Measurements from ENCODE around the gene USP3. TPM values are rescaled to one million over a fixed set of nuclear protein-coding genes. Genes with fewer than 3 reads are reported as not detected.

USP3 gene
- total and polyA plus RNA-seq, 2 donors (not counting 3 experiments of a cell fraction or from before 2014, with no cell fraction given): 18.8 to 52.4 TPM

GRCh38 chr15:63605816-63606215 is 101.4 kb downstream of the USP3 start:
- CTCF ChIA-PET: interaction anchor here (0.9 to 1.8 kb wide), 7 partner anchors 9 to 461 kb away, joined by 3 to 6 read pairs (median 3); partner anchors contain the start of gene FBXL22

DNA sequence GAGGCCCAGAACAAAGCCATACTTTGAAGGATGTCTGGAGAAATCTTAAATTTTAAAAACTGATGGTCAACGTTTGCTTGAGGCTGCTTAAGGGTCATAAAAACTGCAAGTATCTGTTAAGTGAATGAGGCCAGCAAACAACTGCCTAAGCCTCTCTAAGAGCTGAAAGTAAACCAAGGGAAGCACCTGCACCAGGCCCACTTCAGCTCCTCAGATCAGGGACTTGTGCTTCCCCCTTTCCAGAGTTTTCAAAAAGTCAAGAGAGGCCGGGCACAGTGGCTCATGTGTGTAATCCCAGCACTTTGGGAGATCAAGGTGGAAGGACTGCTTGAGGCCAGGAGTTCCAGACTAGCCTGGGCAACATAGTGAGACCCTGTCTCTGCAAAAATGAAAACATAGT is 101.9 kb downstream of the USP3 start:
- H3K4me3 ChIP-seq (replicated peaks in 1 of 3; ENCODE audit: insufficient read depth in 1 of 3, low read depth in 1 of 3, low read length in 3 of 3): no peak overlapping the region
- H3K4me1 ChIP-seq (ENCODE audit: control insufficient read depth, extremely low read depth, insufficient read depth, low read length): peaks cover 22% of the 10 kb centered on the region
- H3K4me2 ChIP-seq (ENCODE audit: insufficient read depth, low read length): no peak overlapping the region
- H4K20me1 ChIP-seq (replicated peaks; ENCODE audit: control insufficient read depth, extremely low read depth, insufficient read depth, low read length): no peaks in the 10 kb centered on the region
- intact Hi-C loops (cut with micrococcal nuclease): no loop called here
- no peaks in the 10 kb centered on the region for H3K9me3 ChIP-seq (replicated peaks; ENCODE audit: control insufficient read depth, insufficient read depth, low read length)
- no peaks in the 10 kb centered on the region for H3K27me3 ChIP-seq (ENCODE audit: control insufficient read depth in 2 of 2, insufficient read depth in 2 of 2, low read length in 2 of 2)
- no peak overlapping the region for H3K9ac ChIP-seq (replicated peaks; ENCODE audit: extremely low read depth, insufficient read depth, low read length)
- H3K9me1 ChIP-seq (replicated peaks; ENCODE audit: control insufficient read depth, extremely low read depth, insufficient read depth, low read length): no peaks in the 10 kb centered on the region
- dilution Hi-C loops (cut with MboI; ENCODE audit: extremely low pct_ligation_motif_present, low sequenced_read_pairs): no loop called here
- TF ChIP-seq MYC (IDR thresholded peaks at IDR 0.05; ENCODE audit: low read depth, low read length): no peak
- no peak for TF ChIP-seq JUN (IDR thresholded peaks at IDR 0.05; ENCODE audit: borderline replicate concordance, insufficient read depth, insufficient read length, low read depth)
- no peak for TF ChIP-seq POLR2AphosphoS5 (IDR thresholded peaks at IDR 0.05; ENCODE audit: insufficient read depth, low read depth, low read length)
- no peak for TF ChIP-seq FOS (IDR thresholded peaks at IDR 0.05; ENCODE audit: borderline replicate concordance, insufficient read depth, low read length)
- TF ChIP-seq, protein P1, sequence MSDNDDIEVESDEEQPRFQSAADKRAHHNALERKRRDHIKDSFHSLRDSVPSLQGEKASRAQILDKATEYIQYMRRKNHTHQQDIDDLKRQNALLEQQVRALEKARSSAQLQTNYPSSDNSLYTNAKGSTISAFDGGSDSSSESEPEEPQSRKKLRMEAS (IDR thresholded peaks at IDR 0.05; ENCODE audit: insufficient read depth, insufficient read length): no peak
- TF ChIP-seq, protein P2, sequence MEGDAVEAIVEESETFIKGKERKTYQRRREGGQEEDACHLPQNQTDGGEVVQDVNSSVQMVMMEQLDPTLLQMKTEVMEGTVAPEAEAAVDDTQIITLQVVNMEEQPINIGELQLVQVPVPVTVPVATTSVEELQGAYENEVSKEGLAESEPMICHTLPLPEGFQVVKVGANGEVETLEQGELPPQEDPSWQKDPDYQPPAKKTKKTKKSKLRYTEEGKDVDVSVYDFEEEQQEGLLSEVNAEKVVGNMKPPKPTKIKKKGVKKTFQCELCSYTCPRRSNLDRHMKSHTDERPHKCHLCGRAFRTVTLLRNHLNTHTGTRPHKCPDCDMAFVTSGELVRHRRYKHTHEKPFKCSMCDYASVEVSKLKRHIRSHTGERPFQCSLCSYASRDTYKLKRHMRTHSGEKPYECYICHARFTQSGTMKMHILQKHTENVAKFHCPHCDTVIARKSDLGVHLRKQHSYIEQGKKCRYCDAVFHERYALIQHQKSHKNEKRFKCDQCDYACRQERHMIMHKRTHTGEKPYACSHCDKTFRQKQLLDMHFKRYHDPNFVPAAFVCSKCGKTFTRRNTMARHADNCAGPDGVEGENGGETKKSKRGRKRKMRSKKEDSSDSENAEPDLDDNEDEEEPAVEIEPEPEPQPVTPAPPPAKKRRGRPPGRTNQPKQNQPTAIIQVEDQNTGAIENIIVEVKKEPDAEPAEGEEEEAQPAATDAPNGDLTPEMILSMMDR (IDR thresholded peaks at IDR 0.05; ENCODE audit: extremely low read depth in 1 of 2, insufficient read depth in 1 of 2, low read depth in 1 of 2, low read length in 2 of 2): no peak
- no peak for TF ChIP-seq GATA2 (IDR thresholded peaks at IDR 0.05; ENCODE audit: insufficient read depth, insufficient read length, low read depth, low read length)
- no peak for TF ChIP-seq EZH2 (IDR thresholded peaks at IDR 0.05; ENCODE audit: borderline replicate concordance, low read depth, low read length, severe bottlenecking)
- no peak for TF ChIP-seq POLR2A (IDR thresholded peaks at IDR 0.05; ENCODE audit: low read depth, low read length)
- peaks cover 5 to 17% of the 10 kb centered on the region in 2 experiments for H3K36me3 ChIP-seq (ENCODE audit: control insufficient read depth in 2 of 2, extremely low read depth in 1 of 2, insufficient read depth in 2 of 2, low read length in 2 of 2)
- POLR2A ChIA-PET: no interaction called here
- H2AFZ ChIP-seq (ENCODE audit: low read depth, low read length): no peak overlapping the region
- FAIRE-seq (peak; percentile 38), DNase-seq (ENCODE audit: low read depth, low spot score) (no peak)
- no peaks in the 10 kb centered on the region for H3K79me2 ChIP-seq (ENCODE audit: control insufficient read depth, insufficient read depth, low read length)
- no peak overlapping the region for H3K27ac ChIP-seq (ENCODE audit: insufficient read depth, low read depth, low read length)
- BruUV-seq (replicated peaks): no TSS peak
- CTCF ChIA-PET: interaction anchor here (0.9 to 1.8 kb wide), 7 partner anchors 9 to 461 kb away, joined by 3 to 6 read pairs (median 3); partner anchors contain the start of gene FBXL22

More at GRCh38 chr15:63605816-63606215, 101.4 kb downstream of the USP3 start:
- dilution Hi-C loops (cut with MboI; ENCODE audit: extremely low pct_ligation_motif_present, low sequenced_read_pairs) (no loop called here), intact Hi-C loops (cut with micrococcal nuclease) (no loop called here)
- no peaks in the 10 kb centered on the region for H3K9me3 ChIP-seq (replicated peaks; ENCODE audit: control insufficient read depth, insufficient read depth, low read length)
- DNase-seq (ENCODE audit: low read depth, low spot score): no peak
- FAIRE-seq: peak; percentile 73
- H3K9me1 ChIP-seq (replicated peaks; ENCODE audit: control insufficient read depth, extremely low read depth, insufficient read depth, low read length): no peaks in the 10 kb centered on the region
- POLR2A ChIA-PET: no interaction called here
- H3K36me3 ChIP-seq (ENCODE audit: control insufficient read depth in 2 of 2, extremely low read depth in 1 of 2, insufficient read depth in 2 of 2, low read length in 2 of 2): peaks cover 5 to 16% of the 10 kb centered on the region in 2 experiments
- no peaks in the 10 kb centered on the region for H4K20me1 ChIP-seq (replicated peaks; ENCODE audit: control insufficient read depth, extremely low read depth, insufficient read depth, low read length)
- H3K79me2 ChIP-seq (ENCODE audit: control insufficient read depth, insufficient read depth, low read length): no peaks in the 10 kb centered on the region
- no peak overlapping the region for H3K4me3 ChIP-seq (replicated peaks in 1 of 3; ENCODE audit: insufficient read depth in 1 of 3, low read depth in 1 of 3, low read length in 3 of 3)
- no peak overlapping the region for H3K4me2 ChIP-seq (ENCODE audit: insufficient read depth, low read length)
- no peak overlapping the region for H2AFZ ChIP-seq (ENCODE audit: low read depth, low read length)
- no TSS peak for BruUV-seq (replicated peaks)
- H3K9ac ChIP-seq (replicated peaks; ENCODE audit: extremely low read depth, insufficient read depth, low read length): no peak overlapping the region
- H3K4me1 ChIP-seq (ENCODE audit: control insufficient read depth, extremely low read depth, insufficient read depth, low read length): peaks cover 17% of the 10 kb centered on the region
- TF ChIP-seq EZH2 (IDR thresholded peaks at IDR 0.05; ENCODE audit: borderline replicate concordance, low read depth, low read length, severe bottlenecking): no peak
- TF ChIP-seq MYC (IDR thresholded peaks at IDR 0.05; ENCODE audit: low read depth, low read length): no peak
- TF ChIP-seq, protein P1 (IDR thresholded peaks at IDR 0.05; ENCODE audit: insufficient read depth, insufficient read length): no peak
- TF ChIP-seq POLR2AphosphoS5 (IDR thresholded peaks at IDR 0.05; ENCODE audit: insufficient read depth, low read depth, low read length): no peak
- TF ChIP-seq GATA2 (IDR thresholded peaks at IDR 0.05; ENCODE audit: insufficient read depth, insufficient read length, low read depth, low read length): no peak
- no peak for TF ChIP-seq JUN (IDR thresholded peaks at IDR 0.05; ENCODE audit: borderline replicate concordance, insufficient read depth, insufficient read length, low read depth)
- H3K27ac ChIP-seq (ENCODE audit: insufficient read depth, low read depth, low read length): no peak overlapping the region
- no peaks in the 10 kb centered on the region for H3K27me3 ChIP-seq (ENCODE audit: control insufficient read depth in 2 of 2, insufficient read depth in 2 of 2, low read length in 2 of 2)

Measured in endothelial cell of umbilical vein (primary cell).